ENCODE data around the gene COL9A3. TPM values are rescaled to one million over a fixed set of nuclear protein-coding genes. Genes with fewer than 3 reads are reported as not detected.
"Not testable (repeated sequence)": the region's sequence is repeated elsewhere in the genome, so short reads cannot be mapped to it uniquely, and the experiment has no call there.

COL9A3 gene
- total RNA-seq, 1 donor from 2014 or later, result not detected

GRCh38 chr20:62858058-62858830, 41.4 kb downstream of the COL9A3 start:
- Mint-ChIP-seq H3K4me3 (no peak overlapping the region), H3K27me3 (peaks cover 16% of the 10 kb centered on the region), H3K9me3 (no peaks in the 10 kb centered on the region), H3K4me1 (peaks cover 10% of the 10 kb centered on the region), H3K27ac (no peak overlapping the region), H3K36me3 (ENCODE audit: low read depth) (peaks cover 21% of the 10 kb centered on the region)
- intact Hi-C loops (cut with micrococcal nuclease), result no loop called here
- no peak for DNase-seq

GRCh38 chr20:62859721-62860120, 42.9 kb downstream of the COL9A3 start:
- Mint-ChIP-seq H3K36me3 (ENCODE audit: low read depth) (peaks cover 13% of the 10 kb centered on the region), H3K4me3 (no peak overlapping the region)
- intact Hi-C loops (cut with micrococcal nuclease), result loop anchor here (5.0 kb wide), 2 partner anchors 37 to 52 kb away; no protein-coding TSS in a partner anchor

GRCh38 chr20:62860391-62860923, 43.6 kb downstream of the COL9A3 start:
- no peaks in the 10 kb centered on the region for H3K9me3 Mint-ChIP-seq
- no peak overlapping the region for H3K27ac Mint-ChIP-seq
- peaks cover 10% of the 10 kb centered on the region for H3K4me1 Mint-ChIP-seq
- H3K27me3 Mint-ChIP-seq, result peaks cover 21% of the 10 kb centered on the region
- peaks cover 12% of the 10 kb centered on the region for H3K36me3 Mint-ChIP-seq (ENCODE audit: low read depth)
- no peak for DNase-seq
- H3K4me3 Mint-ChIP-seq, result peak overlapping the region; percentile 64
- intact Hi-C loops (cut with micrococcal nuclease), result loop anchor here (5.0 kb wide), 2 partner anchors 38 to 53 kb away; no protein-coding TSS in a partner anchor

More at GRCh38 chr20:62859721-62860120, 42.9 kb downstream of the COL9A3 start:
- no peak for DNase-seq
- Mint-ChIP-seq H3K4me1 (peaks cover 10% of the 10 kb centered on the region), H3K9me3 (no peaks in the 10 kb centered on the region), H3K27ac (no peak overlapping the region), H3K27me3 (peaks cover 18% of the 10 kb centered on the region)

GRCh38 chr20:62860924-62861691, 44.3 kb downstream of the COL9A3 start:
- DNase-seq, result peak; percentile 85
- Mint-ChIP-seq H3K27me3 (peaks cover 24% of the 10 kb centered on the region), H3K27ac (no peak overlapping the region), H3K36me3 (ENCODE audit: low read depth) (peaks cover 12% of the 10 kb centered on the region), H3K4me3 (peak overlapping the region; percentile 28), H3K9me3 (no peaks in the 10 kb centered on the region), H3K4me1 (peaks cover 10% of the 10 kb centered on the region)
- intact Hi-C loops (cut with micrococcal nuclease), result loop anchor here (5.0 kb wide), 2 partner anchors 39 to 54 kb away; no protein-coding TSS in a partner anchor

- Mint-ChIP-seq H3K9me3 (no peaks in the 10 kb centered on the region), H3K36me3 (ENCODE audit: low read depth) (peaks cover 11% of the 10 kb centered on the region), H3K27me3 (peaks cover 24% of the 10 kb centered on the region), H3K4me1 (peaks cover 10% of the 10 kb centered on the region), H3K27ac (peak within 1 kb of the TSS; percentile 42), H3K4me3 (peak within 1 kb of the TSS; percentile 64)
- intact Hi-C loops (cut with micrococcal nuclease), result loop anchor here (1.0 to 5.0 kb wide), 3 partner anchors 40 to 75 kb away; no protein-coding TSS in a partner anchor
- DNase-seq, result peak; percentile 98
Observed at GRCh38 chr20:62861726-62862336, 45.0 kb downstream of the COL9A3 start, which contains the start of gene TCFL5. Gene TCFL5, minus strand, starts transcription at chr20:62861822. Its CDS starts 152 bp downstream, at chr20:62861670.

GRCh38 chr20:62864207-62864606, 47.4 kb downstream of the COL9A3 start:
- no peak overlapping the region for H3K4me3 Mint-ChIP-seq
- peaks cover 8% of the 10 kb centered on the region for H3K4me1 Mint-ChIP-seq
- peaks cover 28% of the 10 kb centered on the region for H3K27me3 Mint-ChIP-seq
- no peaks in the 10 kb centered on the region for H3K9me3 Mint-ChIP-seq
- H3K27ac Mint-ChIP-seq, result no peak overlapping the region
- intact Hi-C loops (cut with micrococcal nuclease), result loop anchor here (5.0 kb wide), 2 partner anchors 42 to 57 kb away; no protein-coding TSS in a partner anchor
- peaks cover 5% of the 10 kb centered on the region for H3K36me3 Mint-ChIP-seq (ENCODE audit: low read depth)
- DNase-seq, result no peak

GRCh38 chr20:62872184-62872847, 55.5 kb downstream of the COL9A3 start:
- peaks cover 5% of the 10 kb centered on the region for H3K27me3 Mint-ChIP-seq
- H3K9me3 Mint-ChIP-seq, result no peaks in the 10 kb centered on the region
- H3K27ac Mint-ChIP-seq, result no peak overlapping the region
- DNase-seq, result no peak
- H3K4me1 Mint-ChIP-seq, result peaks cover 17% of the 10 kb centered on the region
- H3K36me3 Mint-ChIP-seq (ENCODE audit: low read depth), result no peaks in the 10 kb centered on the region
- intact Hi-C loops (cut with micrococcal nuclease), result no loop called here
- no peak overlapping the region for H3K4me3 Mint-ChIP-seq

- Mint-ChIP-seq H3K9me3 (no peaks in the 10 kb centered on the region), H3K4me3 (no peak overlapping the region), H3K4me1 (peaks cover 17% of the 10 kb centered on the region), H3K36me3 (ENCODE audit: low read depth) (peaks cover 1% of the 10 kb centered on the region), H3K27ac (no peak overlapping the region), H3K27me3 (peaks cover 3% of the 10 kb centered on the region)
- intact Hi-C loops (cut with micrococcal nuclease), result loop anchor here (1.0 kb wide), 1 partner anchor 136 kb away; no protein-coding TSS in a partner anchor
- DNase-seq, result no peak
Observed at GRCh38 chr20:62872862-62873261, 56.0 kb downstream of the COL9A3 start.

GRCh38 chr20:62873280-62873679, 56.4 kb downstream of the COL9A3 start:
- peaks cover 3% of the 10 kb centered on the region for H3K36me3 Mint-ChIP-seq (ENCODE audit: low read depth)
- H3K9me3 Mint-ChIP-seq, result no peaks in the 10 kb centered on the region
- peaks cover 17% of the 10 kb centered on the region for H3K4me1 Mint-ChIP-seq
- no peaks in the 10 kb centered on the region for H3K27me3 Mint-ChIP-seq
- DNase-seq, result no peak
- intact Hi-C loops (cut with micrococcal nuclease), result loop anchor here (1.0 kb wide), 1 partner anchor 136 kb away; no protein-coding TSS in a partner anchor
- H3K27ac Mint-ChIP-seq, result no peak overlapping the region
- no peak overlapping the region for H3K4me3 Mint-ChIP-seq

- not testable (repeated sequence) for H3K36me3 Mint-ChIP-seq (ENCODE audit: low read depth); H3K27ac Mint-ChIP-seq; H3K27me3 Mint-ChIP-seq; H3K9me3 Mint-ChIP-seq
- H3K4me3 Mint-ChIP-seq, result peak overlapping the region; percentile 56
- intact Hi-C loops (cut with micrococcal nuclease), result loop anchor here (1.0 kb wide), 1 partner anchor 136 kb away; no protein-coding TSS in a partner anchor
- peak; percentile 81 for DNase-seq
- H3K4me1 Mint-ChIP-seq, result peaks cover 17% of the 10 kb centered on the region
Observed at GRCh38 chr20:62873681-62874031, 56.8 kb downstream of the COL9A3 start.

GRCh38 chr20:62874964-62875344, 58.1 kb downstream of the COL9A3 start:
- Mint-ChIP-seq H3K27ac (no peak overlapping the region), H3K9me3 (no peaks in the 10 kb centered on the region), H3K36me3 (ENCODE audit: low read depth) (peaks cover 3% of the 10 kb centered on the region), H3K4me1 (peaks cover 17% of the 10 kb centered on the region), H3K27me3 (no peaks in the 10 kb centered on the region), H3K4me3 (no peak overlapping the region)
- DNase-seq, result no peak
- intact Hi-C loops (cut with micrococcal nuclease), result no loop called here

GRCh38 chr20:62875419-62876361, 58.8 kb downstream of the COL9A3 start:
- H3K4me1 Mint-ChIP-seq, result peaks cover 17% of the 10 kb centered on the region
- peak overlapping the region; percentile 60 for H3K27ac Mint-ChIP-seq
- no peaks in the 10 kb centered on the region for H3K27me3 Mint-ChIP-seq
- peak; percentile 67 for DNase-seq
- H3K36me3 Mint-ChIP-seq (ENCODE audit: low read depth), result peaks cover 3% of the 10 kb centered on the region
- intact Hi-C loops (cut with micrococcal nuclease), result no loop called here
- no peaks in the 10 kb centered on the region for H3K9me3 Mint-ChIP-seq
- no peak overlapping the region for H3K4me3 Mint-ChIP-seq

Measured in activated CD4-positive, alpha-beta T cell treated with anti-CD3 and anti-CD28 coated beads, Interleukin-2, amount 10 ng/mL, durations not matched to agents 24 days and 14 days (primary cell).